ENCODE results near the gene C2CD5. TPM values are rescaled to one million over a fixed set of nuclear protein-coding genes. Genes with fewer than 3 reads are reported as not detected.
A peak's percentile ranks its signal among the peaks of the same experiment; 100 is the strongest.

The C2CD5 gene
- total and polyA plus RNA-seq, 2 of the 13 experiments (the other 11 are each of a cell fraction or from before 2014, with no cell fraction given) = 12.6 to 14.6 TPM

DNA sequence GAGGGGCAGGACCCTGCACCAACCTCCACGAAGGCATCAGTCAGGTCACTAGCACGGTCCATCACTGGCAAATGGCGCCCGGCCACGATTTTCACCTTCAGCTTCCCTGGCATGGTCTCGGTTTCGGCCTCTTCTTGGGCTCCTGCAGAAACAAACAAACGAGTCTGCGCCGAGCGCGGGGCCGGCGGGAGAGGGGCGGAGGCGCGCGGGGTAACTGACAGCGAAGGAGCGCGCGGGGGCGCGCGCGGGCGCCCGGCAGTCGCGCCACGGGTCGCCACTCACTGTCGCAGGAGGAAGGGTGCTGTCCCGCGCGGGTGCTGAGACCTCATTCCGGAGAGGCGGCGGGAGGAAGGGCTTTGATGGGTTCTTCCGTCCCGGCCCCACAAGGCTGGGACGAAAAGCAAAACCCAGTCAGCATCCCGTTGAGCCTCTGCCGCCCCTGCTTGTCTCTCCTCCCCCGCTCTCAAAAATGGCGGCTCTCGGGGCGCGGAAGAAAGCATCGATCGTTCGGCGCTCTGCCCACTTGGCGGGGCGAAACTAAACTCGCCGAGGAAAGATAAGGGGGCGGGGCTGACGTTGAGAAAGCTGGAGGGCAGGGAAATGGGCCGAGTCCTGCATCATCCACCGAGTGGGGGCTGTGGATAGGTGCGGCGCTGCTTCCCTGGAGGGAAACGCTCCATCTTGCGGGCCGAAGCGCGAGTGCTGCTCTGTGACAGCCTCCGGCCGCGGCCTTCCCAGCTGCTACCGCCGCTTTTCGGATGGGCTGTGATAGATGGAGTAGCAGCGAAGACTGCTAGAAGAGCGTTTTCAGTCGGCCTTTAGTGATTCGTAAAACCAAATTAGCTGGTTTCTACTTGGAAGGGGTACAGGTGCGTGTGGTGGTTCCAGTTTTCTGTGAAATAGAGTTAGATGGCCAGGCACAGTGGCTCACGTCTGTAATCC is at the start of gene C2CD5 (continued):
- TF ChIP-seq ZNF766 (CRISPR knock-in tag; IDR thresholded peaks at IDR 0.05; ENCODE audit: borderline replicate concordance) (peak; percentile 75; the same call in 1 of the 2 replicates), ZNF556 (CRISPR knock-in tag; IDR thresholded peaks at IDR 0.05; ENCODE audit: borderline replicate concordance) (0 out of 2 replicates have a peak, but pooled peaks have one; percentile 60), SIX4 (CRISPR knock-in tag; IDR thresholded peaks at IDR 0.05) (peak; percentile 68), SP4 (CRISPR knock-in tag; IDR thresholded peaks at IDR 0.05) (peak; percentile 80), MAFG (CRISPR knock-in tag; IDR thresholded peaks at IDR 0.05) (no peak), SETDB1 (CRISPR knock-in tag; IDR thresholded peaks at IDR 0.05; ENCODE audit: borderline replicate concordance) (no peak), STAT5B (CRISPR knock-in tag; IDR thresholded peaks at IDR 0.05) (no peak), ZSCAN20 (CRISPR knock-in tag; IDR thresholded peaks at IDR 0.05; ENCODE audit: borderline replicate concordance) (0 out of 2 replicates have a peak, but pooled peaks have one; percentile 68), ZNF33B (CRISPR knock-in tag; IDR thresholded peaks at IDR 0.05) (peak; percentile 59; the same call in 1 of the 2 replicates), ZNF737 (CRISPR knock-in tag; IDR thresholded peaks at IDR 0.05; ENCODE audit: borderline replicate concordance) (no peak), NAIF1 (CRISPR knock-in tag; IDR thresholded peaks at IDR 0.05; ENCODE audit: borderline replicate concordance) (peak; percentile 85), HHEX (CRISPR knock-in tag; IDR thresholded peaks at IDR 0.05) (peak; percentile 75), ZMYM2 (CRISPR knock-in tag; IDR thresholded peaks at IDR 0.05) (peak; percentile 89), SALL1 (CRISPR knock-in tag; IDR thresholded peaks at IDR 0.05) (peak; percentile 87), BCL6 (CRISPR knock-in tag; IDR thresholded peaks at IDR 0.05) (peak; percentile 65), RARA (CRISPR knock-in tag; IDR thresholded peaks at IDR 0.05) (peak; percentile 49), RAD51 (IDR thresholded peaks at IDR 0.05; ENCODE audit: borderline replicate concordance) (no peak)
- TF ChIP-seq, protein P1, sequence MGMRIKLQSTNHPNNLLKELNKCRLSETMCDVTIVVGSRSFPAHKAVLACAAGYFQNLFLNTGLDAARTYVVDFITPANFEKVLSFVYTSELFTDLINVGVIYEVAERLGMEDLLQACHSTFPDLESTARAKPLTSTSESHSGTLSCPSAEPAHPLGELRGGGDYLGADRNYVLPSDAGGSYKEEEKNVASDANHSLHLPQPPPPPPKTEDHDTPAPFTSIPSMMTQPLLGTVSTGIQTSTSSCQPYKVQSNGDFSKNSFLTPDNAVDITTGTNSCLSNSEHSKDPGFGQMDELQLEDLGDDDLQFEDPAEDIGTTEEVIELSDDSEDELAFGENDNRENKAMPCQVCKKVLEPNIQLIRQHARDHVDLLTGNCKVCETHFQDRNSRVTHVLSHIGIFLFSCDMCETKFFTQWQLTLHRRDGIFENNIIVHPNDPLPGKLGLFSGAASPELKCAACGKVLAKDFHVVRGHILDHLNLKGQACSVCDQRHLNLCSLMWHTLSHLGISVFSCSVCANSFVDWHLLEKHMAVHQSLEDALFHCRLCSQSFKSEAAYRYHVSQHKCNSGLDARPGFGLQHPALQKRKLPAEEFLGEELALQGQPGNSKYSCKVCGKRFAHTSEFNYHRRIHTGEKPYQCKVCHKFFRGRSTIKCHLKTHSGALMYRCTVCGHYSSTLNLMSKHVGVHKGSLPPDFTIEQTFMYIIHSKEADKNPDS (CRISPR knock-in tag; IDR thresholded peaks at IDR 0.05) = no peak
- TF ChIP-seq, protein P2, sequence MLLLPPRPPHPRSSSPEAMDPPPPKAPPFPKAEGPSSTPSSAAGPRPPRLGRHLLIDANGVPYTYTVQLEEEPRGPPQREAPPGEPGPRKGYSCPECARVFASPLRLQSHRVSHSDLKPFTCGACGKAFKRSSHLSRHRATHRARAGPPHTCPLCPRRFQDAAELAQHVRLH (CRISPR knock-in tag; IDR thresholded peaks at IDR 0.05; ENCODE audit: borderline replicate concordance, low read depth) = peak; percentile 55; the same call in 1 of the 2 replicates
- TF ChIP-seq, protein P3, sequence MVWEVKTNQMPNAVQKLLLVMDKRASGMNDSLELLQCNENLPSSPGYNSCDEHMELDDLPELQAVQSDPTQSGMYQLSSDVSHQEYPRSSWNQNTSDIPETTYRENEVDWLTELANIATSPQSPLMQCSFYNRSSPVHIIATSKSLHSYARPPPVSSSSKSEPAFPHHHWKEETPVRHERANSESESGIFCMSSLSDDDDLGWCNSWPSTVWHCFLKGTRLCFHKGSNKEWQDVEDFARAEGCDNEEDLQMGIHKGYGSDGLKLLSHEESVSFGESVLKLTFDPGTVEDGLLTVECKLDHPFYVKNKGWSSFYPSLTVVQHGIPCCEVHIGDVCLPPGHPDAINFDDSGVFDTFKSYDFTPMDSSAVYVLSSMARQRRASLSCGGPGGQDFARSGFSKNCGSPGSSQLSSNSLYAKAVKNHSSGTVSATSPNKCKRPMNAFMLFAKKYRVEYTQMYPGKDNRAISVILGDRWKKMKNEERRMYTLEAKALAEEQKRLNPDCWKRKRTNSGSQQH (CRISPR knock-in tag; IDR thresholded peaks at IDR 0.05; ENCODE audit: low read depth) = no peak
- TF ChIP-seq, protein P4, sequence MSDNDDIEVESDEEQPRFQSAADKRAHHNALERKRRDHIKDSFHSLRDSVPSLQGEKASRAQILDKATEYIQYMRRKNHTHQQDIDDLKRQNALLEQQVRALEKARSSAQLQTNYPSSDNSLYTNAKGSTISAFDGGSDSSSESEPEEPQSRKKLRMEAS (IDR thresholded peaks at IDR 0.05) = peak; percentile 94
- TF ChIP-seq, protein P5, sequence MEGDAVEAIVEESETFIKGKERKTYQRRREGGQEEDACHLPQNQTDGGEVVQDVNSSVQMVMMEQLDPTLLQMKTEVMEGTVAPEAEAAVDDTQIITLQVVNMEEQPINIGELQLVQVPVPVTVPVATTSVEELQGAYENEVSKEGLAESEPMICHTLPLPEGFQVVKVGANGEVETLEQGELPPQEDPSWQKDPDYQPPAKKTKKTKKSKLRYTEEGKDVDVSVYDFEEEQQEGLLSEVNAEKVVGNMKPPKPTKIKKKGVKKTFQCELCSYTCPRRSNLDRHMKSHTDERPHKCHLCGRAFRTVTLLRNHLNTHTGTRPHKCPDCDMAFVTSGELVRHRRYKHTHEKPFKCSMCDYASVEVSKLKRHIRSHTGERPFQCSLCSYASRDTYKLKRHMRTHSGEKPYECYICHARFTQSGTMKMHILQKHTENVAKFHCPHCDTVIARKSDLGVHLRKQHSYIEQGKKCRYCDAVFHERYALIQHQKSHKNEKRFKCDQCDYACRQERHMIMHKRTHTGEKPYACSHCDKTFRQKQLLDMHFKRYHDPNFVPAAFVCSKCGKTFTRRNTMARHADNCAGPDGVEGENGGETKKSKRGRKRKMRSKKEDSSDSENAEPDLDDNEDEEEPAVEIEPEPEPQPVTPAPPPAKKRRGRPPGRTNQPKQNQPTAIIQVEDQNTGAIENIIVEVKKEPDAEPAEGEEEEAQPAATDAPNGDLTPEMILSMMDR (CRISPR knock-in tag; IDR thresholded peaks at IDR 0.05) = peak; percentile 63
